ENCODE data around the gene DOCK2.
"Not testable (repeated sequence)": the region's sequence is repeated elsewhere in the genome, so short reads cannot be mapped to it uniquely, and the experiment has no call there.

DNA sequence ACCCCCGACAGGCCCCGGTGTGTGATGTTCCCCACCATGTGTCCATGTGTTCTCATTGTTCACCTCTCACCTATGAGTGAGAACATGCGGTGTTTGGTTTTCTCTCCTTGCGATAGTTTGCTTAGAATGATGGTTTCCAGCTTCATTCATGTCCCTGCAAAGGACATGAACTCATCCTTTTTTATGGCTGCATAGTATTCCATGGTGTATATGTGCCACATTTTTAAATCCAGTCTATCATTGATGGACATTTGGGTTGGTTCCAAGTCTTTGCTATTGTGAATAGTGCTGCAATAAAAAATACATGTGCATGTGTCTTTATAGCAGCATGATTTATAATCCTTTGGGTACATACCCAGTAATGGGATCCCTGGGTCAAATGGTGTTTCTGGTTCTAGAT, 88.6 kb downstream of the DOCK2 start:
- TF ChIP-seq, protein P1, sequence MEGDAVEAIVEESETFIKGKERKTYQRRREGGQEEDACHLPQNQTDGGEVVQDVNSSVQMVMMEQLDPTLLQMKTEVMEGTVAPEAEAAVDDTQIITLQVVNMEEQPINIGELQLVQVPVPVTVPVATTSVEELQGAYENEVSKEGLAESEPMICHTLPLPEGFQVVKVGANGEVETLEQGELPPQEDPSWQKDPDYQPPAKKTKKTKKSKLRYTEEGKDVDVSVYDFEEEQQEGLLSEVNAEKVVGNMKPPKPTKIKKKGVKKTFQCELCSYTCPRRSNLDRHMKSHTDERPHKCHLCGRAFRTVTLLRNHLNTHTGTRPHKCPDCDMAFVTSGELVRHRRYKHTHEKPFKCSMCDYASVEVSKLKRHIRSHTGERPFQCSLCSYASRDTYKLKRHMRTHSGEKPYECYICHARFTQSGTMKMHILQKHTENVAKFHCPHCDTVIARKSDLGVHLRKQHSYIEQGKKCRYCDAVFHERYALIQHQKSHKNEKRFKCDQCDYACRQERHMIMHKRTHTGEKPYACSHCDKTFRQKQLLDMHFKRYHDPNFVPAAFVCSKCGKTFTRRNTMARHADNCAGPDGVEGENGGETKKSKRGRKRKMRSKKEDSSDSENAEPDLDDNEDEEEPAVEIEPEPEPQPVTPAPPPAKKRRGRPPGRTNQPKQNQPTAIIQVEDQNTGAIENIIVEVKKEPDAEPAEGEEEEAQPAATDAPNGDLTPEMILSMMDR (IDR thresholded peaks at IDR 0.05) = not testable (repeated sequence)
- not testable (repeated sequence) for TF ChIP-seq POLR2A (IDR thresholded peaks at IDR 0.05)

All from adrenal gland (tissue), 5 donors.